ENCODE measurements around the gene PCNX2.
"Not testable (repeated sequence)": the region's sequence is repeated elsewhere in the genome, so short reads cannot be mapped to it uniquely, and the experiment has no call there.

The PCNX2 gene

GRCh38 chr1:233138788-233139585 is 156.5 kb downstream of the PCNX2 start:
- TF ChIP-seq ZFX (IDR thresholded peaks at IDR 0.05; ENCODE audit: borderline replicate concordance), result no peak
- no peak for TF ChIP-seq CTCF (IDR thresholded peaks at IDR 0.05)
- H3K27ac ChIP-seq, result no peak overlapping the region

- H3K27ac ChIP-seq, result no peak overlapping the region
- no peak for TF ChIP-seq ZFX (IDR thresholded peaks at IDR 0.05; ENCODE audit: borderline replicate concordance)
- no peak for TF ChIP-seq CTCF (IDR thresholded peaks at IDR 0.05)
These were observed 159.7 kb downstream of the PCNX2 start for GRCh38 chr1:233135833-233136232.

- no peak overlapping the region for H3K27ac ChIP-seq
- TF ChIP-seq ZFX (IDR thresholded peaks at IDR 0.05; ENCODE audit: borderline replicate concordance) (no peak), CTCF (IDR thresholded peaks at IDR 0.05) (no peak)
These were observed 163.1 kb downstream of the PCNX2 start for GRCh38 chr1:233132445-233132844.

- H3K27ac ChIP-seq, result not testable (repeated sequence)
These were observed 166.5 kb downstream of the PCNX2 start for GRCh38 chr1:233129031-233129430.

- no peak for TF ChIP-seq CTCF (IDR thresholded peaks at IDR 0.05)
- no peak for TF ChIP-seq ZFX (IDR thresholded peaks at IDR 0.05; ENCODE audit: borderline replicate concordance)
- no peak overlapping the region for H3K27ac ChIP-seq
These were observed 168.4 kb downstream of the PCNX2 start for GRCh38 chr1:233127157-233127556.

GRCh38 chr1:233122779-233123178 is 172.7 kb downstream of the PCNX2 start:
- no peak for TF ChIP-seq CTCF (IDR thresholded peaks at IDR 0.05)
- TF ChIP-seq ZFX (IDR thresholded peaks at IDR 0.05; ENCODE audit: borderline replicate concordance), result no peak
- H3K27ac ChIP-seq, result no peak overlapping the region

- no peak overlapping the region for H3K27ac ChIP-seq
- TF ChIP-seq ZFX (IDR thresholded peaks at IDR 0.05; ENCODE audit: borderline replicate concordance) (no peak), CTCF (IDR thresholded peaks at IDR 0.05) (no peak)
These were observed 173.5 kb downstream of the PCNX2 start for GRCh38 chr1:233121947-233122559.

Data from 22Rv1 (cell line).